Astrocyte (in vitro differentiated cells and primary cell): ENCODE measurements around the gene CCN5. TPM values are rescaled to one million over a fixed set of nuclear protein-coding genes. Genes with fewer than 3 reads are reported as not detected.

Experiments used
- DNase-seq: peaks from one replicate; pipeline ENCODE4 v3.0.0-alpha.2; 2010; ENCODE audit warnings: low read depth
- FAIRE-seq: peaks from 2 replicates; lab custom pipeline; 2011; peaks lifted over from hg19 to GRCh38; lab: Jason Lieb, UNC
- H2AFZ ChIP-seq: 2 replicates; pipeline ENCODE4 v1.6.0; 2012; ENCODE audit warnings: low read depth, low read length, inconsistent platforms
- H3K27ac ChIP-seq: 2 replicates; pipeline ENCODE4 v1.5.1; 2011; ENCODE audit warnings: low read depth, low read length, inconsistent platforms
- H3K27me3 ChIP-seq: 2 replicates; pipeline ENCODE4 v1.6.0; 2011; ENCODE audit warnings: low read length, inconsistent platforms; ENCODE audit not compliant: insufficient read depth
- H3K36me3 ChIP-seq: 2 replicates; pipeline ENCODE4 v1.5.1; 2011; ENCODE audit warnings: low read length, inconsistent platforms; ENCODE audit not compliant: insufficient read depth
- H3K4me1 ChIP-seq: 2 replicates; pipeline ENCODE4 v1.5.1; 2011; ENCODE audit warnings: low read length, inconsistent platforms; ENCODE audit not compliant: insufficient read depth
- H3K4me2 ChIP-seq: 2 replicates; pipeline ENCODE4 v1.6.0; 2012; ENCODE audit warnings: low read length, inconsistent platforms
- H3K4me3 ChIP-seq: 2 replicates; pipeline ENCODE4 v1.5.1; 2011; ENCODE audit warnings: low read depth, mild to moderate bottlenecking, low read length, inconsistent platforms; ENCODE audit not compliant: insufficient read depth
- H3K79me2 ChIP-seq: 2 replicates; pipeline ENCODE4 v1.6.0; 2012; ENCODE audit warnings: mild to moderate bottlenecking, low read length, inconsistent platforms; ENCODE audit not compliant: insufficient read depth
- H3K9ac ChIP-seq: 2 replicates; pipeline ENCODE4 v1.6.0; 2012; ENCODE audit warnings: mild to moderate bottlenecking, low read length, inconsistent platforms
- H3K9me3 ChIP-seq: 2 replicates; pipeline ENCODE4 v1.5.1; 2012; ENCODE audit warnings: low read depth, mild to moderate bottlenecking, low read length, inconsistent platforms; ENCODE audit not compliant: insufficient read depth
- H4K20me1 ChIP-seq: 2 replicates; pipeline ENCODE4 v1.6.0; 2012; ENCODE audit warnings: low read length, inconsistent platforms; ENCODE audit not compliant: insufficient read depth
- H3K27ac Mint-ChIP-seq: one replicate; pipeline ENCODE4 v1.8.0; 2021; ENCODE audit warnings: mild to moderate bottlenecking, mixed read lengths; ENCODE audit not compliant: unreplicated experiment
- H3K27me3 Mint-ChIP-seq: one replicate; pipeline ENCODE4 v1.8.0; 2021; ENCODE audit warnings: low read depth, mixed read lengths; ENCODE audit not compliant: unreplicated experiment
- H3K36me3 Mint-ChIP-seq: one replicate; pipeline ENCODE4 v1.8.0; 2021; ENCODE audit warnings: low read depth, mixed read lengths; ENCODE audit not compliant: unreplicated experiment
- H3K4me1 Mint-ChIP-seq: one replicate; pipeline ENCODE4 v1.8.0; 2021; ENCODE audit warnings: low read depth, mixed read lengths; ENCODE audit not compliant: unreplicated experiment
- H3K4me3 Mint-ChIP-seq: one replicate; pipeline ENCODE4 v1.8.0; 2021; ENCODE audit warnings: mild to moderate bottlenecking, moderate library complexity, mixed read lengths; ENCODE audit not compliant: unreplicated experiment
- H3K9me3 Mint-ChIP-seq: one replicate; pipeline ENCODE4 v1.8.0; 2021; ENCODE audit warnings: mild to moderate bottlenecking, mixed read lengths; ENCODE audit not compliant: unreplicated experiment
- EZH2 ChIP-seq: IDR thresholded peaks from 2 replicates; pipeline ENCODE4 v1.6.1; 2012; ENCODE audit warnings: mild to moderate bottlenecking, low read length, inconsistent platforms; ENCODE audit not compliant: insufficient read depth
- total RNA-seq: library from RNA; stranded (reverse); gene quantifications from 2 replicates; pipeline ENCODE4 v1.2.1, GENCODE V29; 2021
- TF ChIP-seq, protein P1 (sequence below): IDR thresholded peaks from 2 replicates; pipeline ENCODE4 v1.5.1; 2011; ENCODE audit warnings: low read depth, mild to moderate bottlenecking, inconsistent platforms, low read length, moderate library complexity; ENCODE audit not compliant: insufficient read depth

Gene CCN5
- total RNA-seq, 1 donor from 2014 or later = not detected

DNA sequence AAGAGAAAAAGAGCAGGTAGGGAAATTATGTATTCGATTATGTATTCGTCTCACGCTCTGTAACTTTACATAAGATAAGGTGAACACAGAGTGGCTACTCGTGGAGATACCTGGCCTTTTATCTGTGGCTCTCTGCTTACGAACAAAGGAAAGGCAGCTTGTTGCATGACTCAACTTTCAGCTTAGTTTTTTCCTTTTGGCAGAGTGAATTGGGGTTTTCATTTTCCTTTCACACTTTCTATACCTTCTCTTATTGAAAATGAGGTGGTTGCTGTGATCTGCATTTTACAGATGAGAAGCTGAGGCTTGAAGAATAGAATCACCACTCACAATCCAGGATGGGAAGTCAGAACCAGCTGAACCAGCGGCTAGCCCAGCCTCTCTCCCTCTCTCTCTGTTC, 17.2 kb downstream of the CCN5 start:
- H3K36me3 Mint-ChIP-seq = no peaks in the 10 kb centered on the region
- no peak overlapping the region for H3K27ac ChIP-seq
- peak overlapping the region; percentile 63 for H3K27ac Mint-ChIP-seq
- peak overlapping the region; percentile 28 for H3K9ac ChIP-seq
- H3K4me3 Mint-ChIP-seq = no peak overlapping the region
- no peaks in the 10 kb centered on the region for H3K27me3 ChIP-seq
- H4K20me1 ChIP-seq = no peaks in the 10 kb centered on the region
- H2AFZ ChIP-seq = no peak overlapping the region
- H3K79me2 ChIP-seq = no peaks in the 10 kb centered on the region
- peaks cover 24% of the 10 kb centered on the region for H3K4me1 ChIP-seq
- H3K4me2 ChIP-seq = no peak overlapping the region
- H3K9me3 Mint-ChIP-seq = peaks cover 3% of the 10 kb centered on the region
- no peaks in the 10 kb centered on the region for H3K27me3 Mint-ChIP-seq
- H3K4me3 ChIP-seq = no peak overlapping the region
- no peak for TF ChIP-seq EZH2
- TF ChIP-seq, protein P1, sequence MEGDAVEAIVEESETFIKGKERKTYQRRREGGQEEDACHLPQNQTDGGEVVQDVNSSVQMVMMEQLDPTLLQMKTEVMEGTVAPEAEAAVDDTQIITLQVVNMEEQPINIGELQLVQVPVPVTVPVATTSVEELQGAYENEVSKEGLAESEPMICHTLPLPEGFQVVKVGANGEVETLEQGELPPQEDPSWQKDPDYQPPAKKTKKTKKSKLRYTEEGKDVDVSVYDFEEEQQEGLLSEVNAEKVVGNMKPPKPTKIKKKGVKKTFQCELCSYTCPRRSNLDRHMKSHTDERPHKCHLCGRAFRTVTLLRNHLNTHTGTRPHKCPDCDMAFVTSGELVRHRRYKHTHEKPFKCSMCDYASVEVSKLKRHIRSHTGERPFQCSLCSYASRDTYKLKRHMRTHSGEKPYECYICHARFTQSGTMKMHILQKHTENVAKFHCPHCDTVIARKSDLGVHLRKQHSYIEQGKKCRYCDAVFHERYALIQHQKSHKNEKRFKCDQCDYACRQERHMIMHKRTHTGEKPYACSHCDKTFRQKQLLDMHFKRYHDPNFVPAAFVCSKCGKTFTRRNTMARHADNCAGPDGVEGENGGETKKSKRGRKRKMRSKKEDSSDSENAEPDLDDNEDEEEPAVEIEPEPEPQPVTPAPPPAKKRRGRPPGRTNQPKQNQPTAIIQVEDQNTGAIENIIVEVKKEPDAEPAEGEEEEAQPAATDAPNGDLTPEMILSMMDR = no peak
- no peak for FAIRE-seq
- peaks cover 48% of the 10 kb centered on the region for H3K4me1 Mint-ChIP-seq
- H3K9me3 ChIP-seq = no peaks in the 10 kb centered on the region
- no peaks in the 10 kb centered on the region for H3K36me3 ChIP-seq
- DNase-seq = peak; percentile 27

DNA sequence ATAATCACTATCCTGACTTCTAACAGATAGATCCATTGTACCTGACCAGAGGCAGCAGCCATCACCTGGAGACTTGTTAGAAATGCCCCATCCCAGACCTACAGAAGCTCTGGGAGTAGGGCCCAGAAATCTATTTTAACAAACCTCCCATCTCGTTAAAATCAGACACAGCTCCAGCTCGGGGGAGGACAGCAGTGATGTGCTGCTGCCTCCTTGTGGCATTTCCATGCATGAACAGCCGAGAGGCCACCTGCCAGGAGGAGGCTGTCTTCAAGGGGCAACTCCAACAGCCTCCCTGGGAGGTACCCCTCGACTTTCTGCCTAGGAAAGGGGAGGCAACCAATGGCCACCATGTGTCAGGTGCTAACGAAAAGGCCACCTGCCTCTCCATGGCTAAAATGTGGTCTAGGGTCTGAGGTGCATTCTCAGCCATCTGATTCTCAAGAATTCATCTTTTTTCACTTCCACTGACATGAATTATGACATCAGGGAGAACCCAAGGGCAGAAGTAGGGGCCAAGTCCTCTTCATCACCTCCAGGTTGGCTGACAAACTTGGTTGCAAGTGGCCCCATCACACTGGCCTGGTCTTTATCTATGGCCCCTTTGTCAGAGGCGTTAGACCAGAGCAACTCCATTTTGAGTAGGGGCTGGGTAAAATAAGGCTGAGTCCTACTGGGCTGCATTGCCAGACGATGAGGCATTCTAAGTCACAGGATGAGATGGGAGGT, 18.3 kb downstream of the CCN5 start:
- Mint-ChIP-seq H3K36me3 (no peaks in the 10 kb centered on the region), H3K9me3 (peaks cover 3% of the 10 kb centered on the region), H3K27me3 (no peaks in the 10 kb centered on the region), H3K4me1 (peaks cover 46% of the 10 kb centered on the region), H3K4me3 (no peak overlapping the region), H3K27ac (peak overlapping the region; percentile 36)
- Histone ChIP-seq H2AFZ (no peak overlapping the region), H3K36me3 (no peaks in the 10 kb centered on the region), H4K20me1 (no peaks in the 10 kb centered on the region), H3K79me2 (no peaks in the 10 kb centered on the region), H3K27me3 (no peaks in the 10 kb centered on the region), H3K4me1 (peaks cover 24% of the 10 kb centered on the region), H3K4me2 (no peak overlapping the region), H3K4me3 (no peak overlapping the region), H3K9ac (no peak overlapping the region), H3K9me3 (no peaks in the 10 kb centered on the region), H3K27ac (no peak overlapping the region)
- no peak for FAIRE-seq
- DNase-seq = no peak
- TF ChIP-seq, protein P1 = peak; percentile 88
- no peak for TF ChIP-seq EZH2

DNA sequence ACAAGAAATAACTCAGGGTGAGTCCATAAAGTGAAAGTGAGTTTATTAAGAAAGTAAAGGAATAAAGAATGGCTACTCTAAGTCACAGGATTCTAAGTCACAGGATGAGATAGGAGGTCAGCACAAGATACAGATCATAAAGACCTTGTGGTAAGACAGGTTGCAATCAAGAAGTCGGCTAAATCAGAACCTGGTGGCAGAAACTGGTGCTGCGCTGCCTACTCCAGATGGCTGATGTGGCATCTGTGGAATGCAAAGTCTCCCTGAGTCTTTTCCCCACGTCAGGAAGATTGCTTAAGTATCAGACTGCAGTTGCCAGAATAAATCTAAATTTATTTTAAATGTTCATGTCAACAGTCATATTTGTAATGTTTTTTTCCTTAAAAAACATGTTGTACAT, 19.8 kb downstream of the CCN5 start:
- peaks cover 3% of the 10 kb centered on the region for H3K36me3 Mint-ChIP-seq
- FAIRE-seq (no peak), DNase-seq (peak; percentile 30)
- H3K9me3 Mint-ChIP-seq = peaks cover 8% of the 10 kb centered on the region
- H3K27me3 Mint-ChIP-seq = no peaks in the 10 kb centered on the region
- H3K4me1 ChIP-seq = peaks cover 11% of the 10 kb centered on the region
- H3K27ac Mint-ChIP-seq = peak overlapping the region; percentile 13
- TF ChIP-seq, protein P1 = peak; percentile 33
- no peak for TF ChIP-seq EZH2
- no peak overlapping the region for H2AFZ ChIP-seq
- H3K4me2 ChIP-seq = no peak overlapping the region
- peaks cover 37% of the 10 kb centered on the region for H3K4me1 Mint-ChIP-seq
- H3K27me3 ChIP-seq = peaks cover 7% of the 10 kb centered on the region
- no peaks in the 10 kb centered on the region for H4K20me1 ChIP-seq
- H3K4me3 Mint-ChIP-seq = no peak overlapping the region
- H3K27ac ChIP-seq = no peak overlapping the region
- H3K9me3 ChIP-seq = no peaks in the 10 kb centered on the region
- no peak overlapping the region for H3K4me3 ChIP-seq
- H3K9ac ChIP-seq = no peak overlapping the region
- H3K36me3 ChIP-seq = no peaks in the 10 kb centered on the region
- no peaks in the 10 kb centered on the region for H3K79me2 ChIP-seq
